Neural progenitor cell (in vitro differentiated cells): ENCODE data around the gene ERICH6B.

Experiments
- EZH2 ChIP-seq: fragments of 200-600 bp; sonication (generic); IDR thresholded peaks from 2 replicates; pipeline ENCODE4 v1.6.1; 2017; ENCODE audit warnings: antibody characterized with exemption, mild to moderate bottlenecking, moderate library complexity
- EZH2phosphoT487 ChIP-seq: fragments of 200-600 bp; sonication (generic); IDR thresholded peaks from 2 replicates; pipeline ENCODE4 v1.6.1; 2017; ENCODE audit warnings: antibody characterized with exemption
- TF ChIP-seq, protein P1 (sequence below): fragments of 200-600 bp; sonication (generic); IDR thresholded peaks from 2 replicates; pipeline ENCODE4 v1.5.1; 2017; ENCODE audit warnings: antibody characterized with exemption, mild to moderate bottlenecking

DNA sequence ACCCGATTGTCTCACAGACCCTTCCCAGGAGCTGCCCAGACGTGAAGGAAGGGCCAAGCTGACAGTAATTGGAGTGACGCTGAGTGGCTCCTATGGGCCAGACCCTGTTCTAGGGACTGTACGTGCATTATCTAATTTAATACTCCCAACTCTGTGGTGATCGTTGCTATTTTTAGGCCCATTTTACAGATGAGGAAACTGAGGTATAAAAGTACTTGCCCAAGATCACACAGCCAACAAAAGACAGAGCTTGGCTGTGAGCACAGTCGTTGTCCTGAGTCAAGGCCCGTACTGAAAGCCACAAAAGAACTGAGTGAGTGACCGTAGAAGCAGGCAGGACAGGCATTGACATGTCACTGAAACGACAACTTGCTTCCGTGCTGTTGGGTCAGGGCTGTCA, 74.7 kb downstream of the ERICH6B start:
- TF ChIP-seq, protein P1, sequence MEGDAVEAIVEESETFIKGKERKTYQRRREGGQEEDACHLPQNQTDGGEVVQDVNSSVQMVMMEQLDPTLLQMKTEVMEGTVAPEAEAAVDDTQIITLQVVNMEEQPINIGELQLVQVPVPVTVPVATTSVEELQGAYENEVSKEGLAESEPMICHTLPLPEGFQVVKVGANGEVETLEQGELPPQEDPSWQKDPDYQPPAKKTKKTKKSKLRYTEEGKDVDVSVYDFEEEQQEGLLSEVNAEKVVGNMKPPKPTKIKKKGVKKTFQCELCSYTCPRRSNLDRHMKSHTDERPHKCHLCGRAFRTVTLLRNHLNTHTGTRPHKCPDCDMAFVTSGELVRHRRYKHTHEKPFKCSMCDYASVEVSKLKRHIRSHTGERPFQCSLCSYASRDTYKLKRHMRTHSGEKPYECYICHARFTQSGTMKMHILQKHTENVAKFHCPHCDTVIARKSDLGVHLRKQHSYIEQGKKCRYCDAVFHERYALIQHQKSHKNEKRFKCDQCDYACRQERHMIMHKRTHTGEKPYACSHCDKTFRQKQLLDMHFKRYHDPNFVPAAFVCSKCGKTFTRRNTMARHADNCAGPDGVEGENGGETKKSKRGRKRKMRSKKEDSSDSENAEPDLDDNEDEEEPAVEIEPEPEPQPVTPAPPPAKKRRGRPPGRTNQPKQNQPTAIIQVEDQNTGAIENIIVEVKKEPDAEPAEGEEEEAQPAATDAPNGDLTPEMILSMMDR = no peak
- no peak for TF ChIP-seq EZH2phosphoT487
- no peak for TF ChIP-seq EZH2
